Esophagus (tissue), 2 donors: Measurements from ENCODE around the gene SLC16A5. TPM values are rescaled to one million over a fixed set of nuclear protein-coding genes. Genes with fewer than 3 reads are reported as not detected.
A peak's percentile ranks its signal among the peaks of the same experiment; 100 is the strongest.

ENCODE experiments used
- H3K27ac ChIP-seq, 2 donors: one replicate each; pipeline ENCODE4 v1.5.1; 2013; ENCODE audit warnings: low read depth in 2 of 2, mild to moderate bottlenecking in 2 of 2, inconsistent platforms in 1 of 2, low read length in 1 of 2, moderate library complexity in 1 of 2
- H3K27me3 ChIP-seq, 2 donors: one replicate each; pipeline ENCODE4 v1.6.1; 2013; ENCODE audit warnings: low read length in 2 of 2, control low read depth in 1 of 2, mild to moderate bottlenecking in 1 of 2; ENCODE audit not compliant: insufficient read depth in 2 of 2, control insufficient read depth in 1 of 2
- H3K36me3 ChIP-seq, 2 donors: one replicate each; pipeline ENCODE4 v1.6.1; 2013; ENCODE audit warnings: low read length in 1 of 2; ENCODE audit not compliant: control insufficient read depth in 2 of 2, insufficient read depth in 2 of 2
- H3K4me1 ChIP-seq, 2 donors: one replicate each; pipeline ENCODE4 v1.6.1; 2013; ENCODE audit warnings: low read length in 1 of 2; ENCODE audit not compliant: control insufficient read depth in 2 of 2, insufficient read depth in 2 of 2
- H3K4me3 ChIP-seq, 2 donors: one replicate each; pipeline ENCODE4 v1.5.1; 2013; ENCODE audit warnings: low read length in 2 of 2, mild to moderate bottlenecking in 2 of 2, low read depth in 1 of 2, moderate library complexity in 1 of 2
- H3K9me3 ChIP-seq, 2 donors: one replicate each; pipeline ENCODE4 v1.6.1; 2013; ENCODE audit warnings: mild to moderate bottlenecking in 2 of 2, low read depth in 1 of 2, low read length in 1 of 2, moderate library complexity in 1 of 2; ENCODE audit not compliant: control insufficient read depth in 2 of 2, insufficient read depth in 1 of 2
- WGBS, 2 donors: extraction: QIAGEN DNeasy Blood & Tissue Kit; methylation state at CpG; one replicate each; pipeline ENCODE4 v1.1.7; 2013; 5-methylcytosine and 5-hydroxymethylcytosine counted together
- polyA plus RNA-seq, 2 donors: library from polyadenylated mRNA; stranded (reverse); fragments of 200-250 nt; gene quantifications; one replicate each; pipeline ENCODE4 v1.2.3, GENCODE V29; 2013
- donor health status: healthy with polysubstance abuse.
- donor health status: Bipolar disorder and iron deficiency.

Gene SLC16A5
- polyA plus RNA-seq, 2 donors, result 8.7 to 10.0 TPM

- 62 to 73% methylated on average over 18 of the region's 18 CpGs for whole genome bisulfite sequencing, 2 donors
- H3K36me3 ChIP-seq, result peaks cover 0 to 3% of the 10 kb centered on the region in 2 donors
- H3K9me3 ChIP-seq, result no peaks in the 10 kb centered on the region
- no peak overlapping the region for H3K4me3 ChIP-seq
- peak overlapping the region; percentile 67 to 89 for H3K27ac ChIP-seq
- peaks cover 0 to 57% of the 10 kb centered on the region in 2 donors for H3K4me1 ChIP-seq
- H3K27me3 ChIP-seq, result no peaks in the 10 kb centered on the region
These were observed 5.9 kb downstream of the SLC16A5 start for GRCh38 chr17:75093548-75094158.

- H3K4me1 ChIP-seq, result peaks cover 0 to 52% of the 10 kb centered on the region in 2 donors
- H3K36me3 ChIP-seq, result peaks cover 0 to 6% of the 10 kb centered on the region in 2 donors
- no peak overlapping the region for H3K4me3 ChIP-seq
- H3K27ac ChIP-seq, result peak overlapping the region; percentile 8 to 61
- no peaks in the 10 kb centered on the region for H3K27me3 ChIP-seq
- WGBS, 2 donors, result 76 to 81% methylated on average over 16 of the region's 16 CpGs
- H3K9me3 ChIP-seq, result no peaks in the 10 kb centered on the region
These were observed 7.2 kb downstream of the SLC16A5 start for GRCh38 chr17:75094871-75095399.

GRCh38 chr17:75096082-75096625, 8.4 kb downstream of the SLC16A5 start:
- 26 to 28% methylated on average over 14 of the region's 14 CpGs for WGBS, 2 donors
- no peaks in the 10 kb centered on the region for H3K9me3 ChIP-seq
- peaks cover 0 to 43% of the 10 kb centered on the region in 2 donors for H3K4me1 ChIP-seq
- H3K36me3 ChIP-seq, result peaks cover 0 to 15% of the 10 kb centered on the region in 2 donors
- H3K27me3 ChIP-seq, result no peaks in the 10 kb centered on the region
- H3K4me3 ChIP-seq, result no peak overlapping the region
- peak overlapping the region; percentile 64 to 79 for H3K27ac ChIP-seq

- no peaks in the 10 kb centered on the region for H3K9me3 ChIP-seq
- H3K4me1 ChIP-seq, result peaks cover 0 to 29% of the 10 kb centered on the region in 2 donors
- WGBS, 2 donors, result 90 to 96% methylated on average over 7 of the region's 7 CpGs
- no peak overlapping the region for H3K27ac ChIP-seq
- peaks cover 0 to 15% of the 10 kb centered on the region in 2 donors for H3K36me3 ChIP-seq
- H3K4me3 ChIP-seq, result no peak overlapping the region
- H3K27me3 ChIP-seq, result no peaks in the 10 kb centered on the region
These were observed 10.1 kb downstream of the SLC16A5 start for GRCh38 chr17:75097865-75098264.

- no peak overlapping the region for H3K27ac ChIP-seq
- H3K9me3 ChIP-seq, result no peaks in the 10 kb centered on the region
- H3K4me1 ChIP-seq, result peaks cover 0 to 19% of the 10 kb centered on the region in 2 donors
- 74 to 80% methylated on average over 7 of the region's 7 CpGs for WGBS, 2 donors
- H3K27me3 ChIP-seq, result no peaks in the 10 kb centered on the region
- peaks cover 0 to 16% of the 10 kb centered on the region in 2 donors for H3K36me3 ChIP-seq
- no peak overlapping the region for H3K4me3 ChIP-seq
These were observed 11.1 kb downstream of the SLC16A5 start for GRCh38 chr17:75098861-75099260.

GRCh38 chr17:75099881-75100595, 12.3 kb downstream of the SLC16A5 start:
- Histone ChIP-seq H3K9me3 (no peaks in the 10 kb centered on the region), H3K4me3 (no peak overlapping the region), H3K36me3 (peaks cover 0 to 22% of the 10 kb centered on the region in 2 donors), H3K27ac (no peak overlapping the region), H3K27me3 (no peaks in the 10 kb centered on the region), H3K4me1 (peaks cover 0 to 11% of the 10 kb centered on the region in 2 donors)
- 96 to 97% methylated on average over 31 of the region's 31 CpGs for WGBS, 2 donors

- H3K4me1 ChIP-seq, result peaks cover 0 to 2% of the 10 kb centered on the region in 2 donors
- H3K27me3 ChIP-seq, result no peaks in the 10 kb centered on the region
- 54 to 62% methylated on average over 12 of the region's 12 CpGs for WGBS, 2 donors
- no peak overlapping the region for H3K27ac ChIP-seq
- no peaks in the 10 kb centered on the region for H3K9me3 ChIP-seq
- peaks cover 0 to 23% of the 10 kb centered on the region in 2 donors for H3K36me3 ChIP-seq
- no peak overlapping the region for H3K4me3 ChIP-seq
These were observed 14.6 kb downstream of the SLC16A5 start for GRCh38 chr17:75102385-75102821.

- Histone ChIP-seq H3K9me3 (no peaks in the 10 kb centered on the region), H3K36me3 (peaks cover 0 to 19% of the 10 kb centered on the region in 2 donors), H3K27me3 (no peaks in the 10 kb centered on the region), H3K4me3 (no peak overlapping the region), H3K27ac (no peak overlapping the region), H3K4me1 (peaks cover 0 to under 1% of the 10 kb centered on the region in 2 donors)
- 80 to 84% methylated on average over 13 to 14 of the region's 14 CpGs for WGBS, 2 donors
These were observed 16.1 kb downstream of the SLC16A5 start for GRCh38 chr17:75103601-75104554.
